Measurements from ENCODE around the gene DEDD. TPM values are rescaled to one million over a fixed set of nuclear protein-coding genes. Genes with fewer than 3 reads are reported as not detected.
A peak's percentile ranks its signal among the peaks of the same experiment; 100 is the strongest.

Gene DEDD
- total RNA-seq, 1 experiment from 2014 or later, result 44.7 TPM

- no peak overlapping the region for H2BK5ac ChIP-seq (ENCODE audit: insufficient read length, low read length)
- Mint-ChIP-seq H3K27me3 (ENCODE audit: low read depth) (no peaks in the 10 kb centered on the region; the same call in 1 of the 2 replicates), H3K27ac (no peak overlapping the region), H3K9me3 (no peaks in the 10 kb centered on the region), H3K36me3 (ENCODE audit: insufficient read depth in 1 of 3, low read depth in 3 of 3) (peaks cover 19 to 58% (median 42%) of the 10 kb centered on the region in 3 experiments), H3K4me3 (peak overlapping the region in 1 of 2 experiments; percentile 4; a peak in 1 of 5 replicates), H3K4me1 (peaks cover 27 to 31% of the 10 kb centered on the region in 2 experiments)
- no CpG with 5 or more reads among the region's 5 CpGs for WGBS (ENCODE audit: extremely low coverage, insufficient read length, low lambda C conversion rate)
- H3K14ac ChIP-seq (ENCODE audit: insufficient read depth, low read length), result no peak overlapping the region
- no peak overlapping the region for H4K8ac ChIP-seq (replicated peaks; ENCODE audit: insufficient read length, low read depth, low read length)
- H3K23ac ChIP-seq (ENCODE audit: insufficient read length, low read depth, low read length), result no peak overlapping the region
- no peak overlapping the region for H3K56ac ChIP-seq (ENCODE audit: insufficient read length, low read depth, low read length)
- no peak overlapping the region for H2AFZ ChIP-seq (ENCODE audit: low read length)
- H3K18ac ChIP-seq (ENCODE audit: insufficient read length, low read depth, low read length), result no peak overlapping the region
- no peak overlapping the region for H2BK15ac ChIP-seq (ENCODE audit: low read depth, low read length)
- no peaks in the 10 kb centered on the region for H3K79me1 ChIP-seq (ENCODE audit: insufficient read depth, low read depth, low read length, poor library complexity, severe bottlenecking)
- no peak for DNase-seq
- H3K9ac ChIP-seq (ENCODE audit: extremely low read depth, insufficient read length, low read length), result no peak overlapping the region
- H3K27me3 ChIP-seq (ENCODE audit: insufficient read depth, low read length), result no peaks in the 10 kb centered on the region
- H3K27ac ChIP-seq (ENCODE audit: insufficient read length, low read depth, low read length), result no peak overlapping the region
- H3K4me1 ChIP-seq (ENCODE audit: insufficient read depth, low read length), result no peaks in the 10 kb centered on the region
- peaks cover 16% of the 10 kb centered on the region for H3K23me2 ChIP-seq (ENCODE audit: insufficient read length, low read depth, low read length, poor library complexity, severe bottlenecking)
- H3K79me2 ChIP-seq (ENCODE audit: insufficient read depth, low read length), result no peaks in the 10 kb centered on the region
- H2BK12ac ChIP-seq (ENCODE audit: insufficient read length, low read depth, low read length), result no peak overlapping the region
- H3K4ac ChIP-seq (ENCODE audit: low read depth, low read length), result no peak overlapping the region
- H2AK5ac ChIP-seq (ENCODE audit: insufficient read length, low read length), result no peak overlapping the region
- H3T11ph ChIP-seq (ENCODE audit: low read length), result no peak overlapping the region
- H2BK20ac ChIP-seq (ENCODE audit: low read depth, low read length, poor library complexity, severe bottlenecking), result no peak overlapping the region
- H3K9me3 ChIP-seq (ENCODE audit: control insufficient read depth, low read depth, low read length), result no peaks in the 10 kb centered on the region
- H3K4me2 ChIP-seq (ENCODE audit: insufficient read depth, insufficient read length, low read length), result no peak overlapping the region
- no peak for TF ChIP-seq CTCF (conservative IDR thresholded peaks at IDR 0.05)
- H4K20me1 ChIP-seq (ENCODE audit: control insufficient read depth, insufficient read depth, insufficient read length), result no peaks in the 10 kb centered on the region
- H4K91ac ChIP-seq (ENCODE audit: insufficient read length, low read depth, low read length), result no peak overlapping the region
- H4K5ac ChIP-seq (ENCODE audit: insufficient read length, low read depth, low read length), result no peak overlapping the region
- H2BK120ac ChIP-seq (ENCODE audit: low read depth, low read length, poor library complexity, severe bottlenecking), result no peak overlapping the region
Measured at GRCh38 chr1:161163793-161164192, 31.3 kb upstream of the DEDD start.
